IMR-90 (cell line): ENCODE data around the gene DMRT1. TPM values are rescaled to one million over a fixed set of nuclear protein-coding genes. Genes with fewer than 3 reads are reported as not detected.
"Not testable (repeated sequence)": the region's sequence is repeated elsewhere in the genome, so short reads cannot be mapped to it uniquely, and the experiment has no call there.

Experiments
- ATAC-seq: fragments of 200-7000 bp; cut with Tn5 transposase; 2 replicates; pipeline ENCODE4 v1.9.1; 2020; ENCODE audit warnings: low read depth, mild to moderate bottlenecking, moderate library complexity
- BruUV-seq: library from RNA; stranded (reverse); fragments of 400-500 nt; replicated peaks from 2 replicates; lab custom pipeline; 2021; lab: Mats Ljungman, UMichigan
- CTCF ChIA-PET: fragments of 300-600 bp; formaldehyde crosslinking; extraction: SDS; loops from one replicate; lab custom pipeline; 2021; ENCODE audit warnings: antibody characterized with exemption; lab: Yijun Ruan, JAX
- POLR2A ChIA-PET: fragments of 300-600 bp; sonication (Branson Sonifier 250); formaldehyde crosslinking; loops from one replicate; lab custom pipeline; 2022; ENCODE audit warnings: antibody characterized with exemption; ENCODE audit not compliant: unreplicated experiment; lab: Charles Lee
- DNase-seq: peaks from one replicate; pipeline ENCODE4 v3.0.0; 2013
- H2AFZ ChIP-seq: replicated peaks from 2 replicates; pipeline ENCODE3; 2013; ENCODE audit warnings: low read length, mild to moderate bottlenecking; ENCODE audit not compliant: poor library complexity
- H2AK5ac ChIP-seq: 2 replicates; pipeline ENCODE4 v1.6.1; 2013; ENCODE audit warnings: low read depth, low read length, inconsistent platforms
- H2AK9ac ChIP-seq: replicated peaks from 2 replicates; pipeline ENCODE3; 2013; ENCODE audit warnings: mild to moderate bottlenecking, low read depth, low read length, moderate library complexity; ENCODE audit not compliant: poor library complexity
- H2BK120ac ChIP-seq: 2 replicates; pipeline ENCODE4 v1.6.1; 2013; ENCODE audit warnings: low read depth, low read length, inconsistent platforms
- H2BK15ac ChIP-seq: 3 replicates; pipeline ENCODE4 v1.6.1; 2013; ENCODE audit warnings: low read depth, low read length, inconsistent platforms
- H2BK20ac ChIP-seq: 2 replicates; pipeline ENCODE4 v1.6.1; 2013; ENCODE audit warnings: low read depth, mild to moderate bottlenecking, inconsistent platforms, low read length, moderate library complexity
- H2BK5ac ChIP-seq: 2 replicates; pipeline ENCODE4 v1.6.1; 2013; ENCODE audit warnings: mild to moderate bottlenecking, low read depth, low read length, inconsistent platforms; ENCODE audit not compliant: poor library complexity, severe bottlenecking
- H3K14ac ChIP-seq: replicated peaks from 2 replicates; pipeline ENCODE4 v1.6.1; 2013; ENCODE audit warnings: low read depth, low read length, inconsistent platforms
- H3K18ac ChIP-seq: 2 replicates; pipeline ENCODE4 v1.6.1; 2013; ENCODE audit warnings: low read depth, low read length, control low read depth
- H3K23ac ChIP-seq: 2 replicates; pipeline ENCODE4 v1.6.1; 2013; ENCODE audit warnings: low read depth, low read length, inconsistent platforms
- H3K27ac ChIP-seq: 2 replicates; pipeline ENCODE4 v1.5.1; 2013; ENCODE audit warnings: mild to moderate bottlenecking, control low read depth, low read length; ENCODE audit not compliant: insufficient read depth
- H3K27me3 ChIP-seq: 2 replicates; pipeline ENCODE4 v1.6.1; 2013; ENCODE audit warnings: low read length; ENCODE audit not compliant: control insufficient read depth, insufficient read depth
- H3K36me3 ChIP-seq: 2 replicates; pipeline ENCODE4 v1.6.1; 2013; ENCODE audit warnings: low read length, mixed read lengths; ENCODE audit not compliant: control insufficient read depth, insufficient read depth
- H3K4ac ChIP-seq: 2 replicates; pipeline ENCODE4 v1.6.1; 2013; ENCODE audit warnings: low read depth, low read length, inconsistent platforms
- H3K4me1 ChIP-seq: 2 replicates; pipeline ENCODE4 v1.6.1; 2013; ENCODE audit warnings: low read length, mixed read lengths; ENCODE audit not compliant: control insufficient read depth, insufficient read depth
- H3K4me2 ChIP-seq: 2 replicates; pipeline ENCODE4 v1.6.1; 2013; ENCODE audit warnings: low read depth, mild to moderate bottlenecking, control low read depth, low read length, moderate library complexity
- H3K4me3 ChIP-seq: 2 replicates; pipeline ENCODE4 v1.5.1; 2013; ENCODE audit warnings: low read depth, mild to moderate bottlenecking, control low read depth, low read length, moderate library complexity; ENCODE audit not compliant: insufficient read depth
- H3K56ac ChIP-seq: 2 replicates; pipeline ENCODE4 v1.6.1; 2013; ENCODE audit warnings: low read length, inconsistent platforms; ENCODE audit not compliant: insufficient read depth; ENCODE audit errors: extremely low read depth
- H3K79me1 ChIP-seq, 2 experiments: 2 replicates each; pipeline ENCODE4 v1.6.1; 2013; ENCODE audit warnings: low read length in 2 of 2, inconsistent platforms in 1 of 2, low read depth in 1 of 2
- H3K9ac ChIP-seq: 2 replicates; pipeline ENCODE4 v1.6.1; 2013; ENCODE audit warnings: low read depth, low read length, control low read depth
- H3K9me1 ChIP-seq: 2 replicates; pipeline ENCODE4 v1.6.1; 2013; ENCODE audit warnings: low read length, inconsistent platforms; ENCODE audit not compliant: insufficient read depth
- H3K9me3 ChIP-seq: 2 replicates; pipeline ENCODE4 v1.6.1; 2013; ENCODE audit warnings: low read length; ENCODE audit not compliant: control insufficient read depth, insufficient read depth
- H4K20me1 ChIP-seq: 2 replicates; pipeline ENCODE4 v1.6.1; 2013; ENCODE audit warnings: low read length, inconsistent platforms; ENCODE audit not compliant: insufficient read depth
- H4K5ac ChIP-seq: 2 replicates; pipeline ENCODE4 v1.6.1; 2013; ENCODE audit warnings: mild to moderate bottlenecking, low read depth, low read length, control low read depth
- H4K8ac ChIP-seq, 2 experiments: 2 replicates each; pipeline ENCODE4 v1.6.1; 2013; ENCODE audit warnings: low read depth in 2 of 2, low read length in 2 of 2, control low read depth in 1 of 2, inconsistent platforms in 1 of 2
- H4K91ac ChIP-seq: 2 replicates; pipeline ENCODE4 v1.6.1; 2013; ENCODE audit warnings: low read depth, low read length, inconsistent platforms; ENCODE audit not compliant: insufficient read depth
- CTCF ChIP-seq: conservative IDR thresholded peaks from 2 replicates; pipeline ENCODE4 v1.5.1; 2012; ENCODE audit warnings: mild to moderate bottlenecking, low read depth, low read length, improper control_type of control experiment
- ELK1 ChIP-seq: fragments of 150-350 bp; IDR thresholded peaks from 2 replicates; pipeline ENCODE4 v1.6.1; 2016; ENCODE audit warnings: low read depth, mild to moderate bottlenecking, low read length, moderate library complexity, borderline replicate concordance
- RFX5 ChIP-seq: IDR thresholded peaks from 2 replicates; pipeline ENCODE4 v1.8.0; 2012; ENCODE audit warnings: low read depth, mild to moderate bottlenecking, low read length, moderate library complexity
- WGBS, 2 experiments: methylation state at CpG; one replicate each; pipeline versions ENCODE4 v1.1.5 to v1.1.7; 2013; ENCODE audit warnings: missing lambda C conversion rate in 2 of 2; ENCODE audit not compliant: insufficient read length in 1 of 2; ENCODE audit errors: extremely low coverage in 2 of 2; 5-methylcytosine and 5-hydroxymethylcytosine counted together
- dilution Hi-C: fragments of 300-500 bp; cut with HindIII; formaldehyde crosslinking; loops from one replicate; pipeline ENCODE4 v1.14.3; 2018; ENCODE audit warnings: low sequenced_read_pairs; ENCODE audit not compliant: unreplicated experiment
- in situ Hi-C: fragments of 300-500 bp; cut with MboI; formaldehyde crosslinking; loops from 3 replicates; pipeline ENCODE4 v1.14.3; 2019; ENCODE audit warnings: low sequenced_read_pairs, inconsistent platforms, mixed read lengths
- intact Hi-C: fragments of 100-400 bp; cut with micrococcal nuclease; formaldehyde crosslinking; loops from 2 replicates; pipeline ENCODE4 v1.10.0; 2022
- polyA plus RNA-seq, 3 experiments: library from polyadenylated mRNA; depleted of rRNA; stranded (reverse); fragments of >200 nt; gene quantifications; 2 replicates each; pipeline ENCODE4 v1.2.3, GENCODE V29; 2012; ENCODE audit warnings: low replicate concordance in 1 of 3
- total RNA-seq: library from RNA; depleted of rRNA; stranded (reverse); fragments of >200 nt; gene quantifications from 2 replicates; pipeline ENCODE4 v1.2.3, GENCODE V29; 2012

DMRT1 gene
- total and polyA plus RNA-seq, 2 of the 4 experiments (the other 2 are of a cell fraction), result not detected

- Histone ChIP-seq H3K23ac (no peak overlapping the region), H4K5ac (no peak overlapping the region), H3K4me1 (no peaks in the 10 kb centered on the region), H3K79me1 (no peaks in the 10 kb centered on the region), H4K91ac (no peak overlapping the region), H2BK120ac (no peak overlapping the region), H3K27me3 (no peaks in the 10 kb centered on the region), H3K36me3 (no peaks in the 10 kb centered on the region), H3K9me1 (no peaks in the 10 kb centered on the region), H4K20me1 (no peaks in the 10 kb centered on the region), H3K9me3 (no peaks in the 10 kb centered on the region), H3K4me2 (no peak overlapping the region), H3K4me3 (no peak overlapping the region), H2AFZ (no peak overlapping the region), H2BK20ac (no peak overlapping the region), H3K9ac (no peak overlapping the region), H3K18ac (no peak overlapping the region), H4K8ac (no peak overlapping the region), H2AK5ac (no peak overlapping the region), H2AK9ac (no peak overlapping the region), H2BK5ac (no peak overlapping the region), H3K4ac (no peak overlapping the region), H2BK15ac (no peak overlapping the region), H3K27ac (no peak overlapping the region), H3K14ac (no peak overlapping the region), H3K56ac (no peak overlapping the region)
- intact Hi-C loops (no loop called here), dilution Hi-C loops (no loop called here), in situ Hi-C loops (no loop called here)
- ATAC-seq, result no peak
- BruUV-seq, result no TSS peak
- DNase-seq, result no peak
- TF ChIP-seq RFX5 (no peak), CTCF (no peak), ELK1 (no peak)
- ChIA-PET CTCF (no interaction called here), POLR2A (no interaction called here)
- 0% methylated on average over 1 of the region's 4 CpGs; no CpG with 5 or more reads in 1 of the 2 experiments for WGBS, 2 experiments
Measured at GRCh38 chr9:860706-861105, 19.2 kb downstream of the DMRT1 start.

DNA sequence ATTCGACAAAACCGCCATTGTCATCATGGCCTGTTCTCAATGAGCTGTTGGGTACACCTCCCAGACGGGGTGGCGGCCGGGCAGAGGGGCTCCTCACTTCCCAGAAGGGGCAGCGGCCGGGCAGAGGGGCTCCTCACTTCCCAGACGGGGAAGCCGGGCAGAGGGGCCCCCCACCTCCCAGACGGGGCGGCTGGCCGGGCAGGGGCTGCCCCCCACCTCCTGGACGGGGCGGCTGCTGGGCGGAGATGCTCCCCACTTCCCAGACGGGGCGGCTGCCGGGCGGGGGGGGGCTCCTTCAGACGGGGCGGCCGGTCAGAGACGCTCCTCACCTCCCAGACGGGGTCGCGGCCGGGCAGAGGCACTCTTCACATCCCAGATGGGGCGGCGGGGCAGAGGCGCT is 20.0 kb downstream of the DMRT1 start:
- CTCF ChIA-PET, H4K20me1 ChIP-seq, H3K4me3 ChIP-seq, H3K56ac ChIP-seq, H2BK15ac ChIP-seq, H3K14ac ChIP-seq, H3K4ac ChIP-seq, H3K18ac ChIP-seq, H2BK20ac ChIP-seq, H3K27me3 ChIP-seq, H4K5ac ChIP-seq, H2BK120ac ChIP-seq, H3K4me1 ChIP-seq, H3K4me2 ChIP-seq, H2AK9ac ChIP-seq, H3K36me3 ChIP-seq, H4K91ac ChIP-seq, H3K27ac ChIP-seq, H2AK5ac ChIP-seq, H3K9me3 ChIP-seq, H2BK5ac ChIP-seq, dilution Hi-C loops, H3K79me1 ChIP-seq, H3K9ac ChIP-seq, ATAC-seq, H3K23ac ChIP-seq, H3K9me1 ChIP-seq, BruUV-seq, DNase-seq, POLR2A ChIA-PET, H4K8ac ChIP-seq, in situ Hi-C loops, intact Hi-C loops, H2AFZ ChIP-seq: not testable (repeated sequence)
- WGBS, 2 experiments, result no CpG with 5 or more reads among the region's 30 CpGs
